ENCODE results near the gene HIP1R. TPM values are rescaled to one million over a fixed set of nuclear protein-coding genes. Genes with fewer than 3 reads are reported as not detected.
"Not testable (repeated sequence)": the region's sequence is repeated elsewhere in the genome, so short reads cannot be mapped to it uniquely, and the experiment has no call there.

Gene HIP1R
- total RNA-seq, 2 donors from 2014 or later, result 42.6 to 74.2 TPM

DNA sequence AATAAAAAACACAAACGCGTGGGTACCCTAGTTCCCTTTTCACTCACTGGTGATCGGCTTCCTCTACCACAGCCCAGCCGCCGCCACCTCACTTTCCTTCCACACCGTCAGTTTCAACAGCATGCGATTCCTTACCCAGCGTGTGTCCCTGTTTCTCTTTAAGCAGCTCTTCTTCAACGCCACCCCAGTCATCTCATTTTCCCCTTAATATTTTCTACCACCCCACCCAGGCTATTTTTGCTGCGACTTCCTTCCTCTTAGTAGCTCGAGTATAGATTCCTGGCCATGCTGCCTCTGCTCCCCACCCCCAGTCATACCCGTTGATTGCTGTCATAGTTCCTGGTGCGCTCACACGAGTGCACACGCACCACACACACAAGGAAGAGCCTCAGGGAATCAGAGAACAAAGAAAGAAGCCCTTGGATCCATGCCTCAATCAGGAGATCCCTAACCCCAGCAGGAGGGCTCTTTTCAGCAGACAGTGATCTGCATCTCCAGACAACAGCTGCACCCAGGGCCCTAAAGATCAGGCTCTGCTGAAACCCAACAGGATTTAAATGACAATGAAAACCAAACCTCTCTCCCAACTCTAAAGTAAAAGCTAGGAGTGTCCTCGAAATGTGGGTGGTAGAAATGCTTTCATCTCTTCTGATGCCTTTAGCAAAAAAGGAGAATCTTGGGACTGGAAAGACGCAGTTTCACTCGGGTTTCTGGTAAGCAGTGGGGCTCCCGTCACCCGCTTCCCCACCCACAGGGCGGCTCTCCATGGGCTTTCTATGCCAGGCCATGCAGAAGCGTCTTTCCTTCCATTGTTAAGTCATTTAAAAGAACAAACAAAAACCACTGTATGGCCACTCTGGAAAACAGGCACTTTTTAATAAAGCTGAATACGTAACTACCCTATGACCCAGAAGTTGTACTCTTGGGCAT is 36.9 kb downstream of the HIP1R start:
- no peaks in the 10 kb centered on the region for H3K27me3 ChIP-seq
- intact Hi-C loops (cut with DNase I), result no loop called here
- peak overlapping the region; percentile 17 for H3K4me3 ChIP-seq
- H3K27ac ChIP-seq, result peak overlapping the region; percentile 67
- H3K36me3 ChIP-seq, result peaks cover 6% of the 10 kb centered on the region
- TF ChIP-seq, protein P1, sequence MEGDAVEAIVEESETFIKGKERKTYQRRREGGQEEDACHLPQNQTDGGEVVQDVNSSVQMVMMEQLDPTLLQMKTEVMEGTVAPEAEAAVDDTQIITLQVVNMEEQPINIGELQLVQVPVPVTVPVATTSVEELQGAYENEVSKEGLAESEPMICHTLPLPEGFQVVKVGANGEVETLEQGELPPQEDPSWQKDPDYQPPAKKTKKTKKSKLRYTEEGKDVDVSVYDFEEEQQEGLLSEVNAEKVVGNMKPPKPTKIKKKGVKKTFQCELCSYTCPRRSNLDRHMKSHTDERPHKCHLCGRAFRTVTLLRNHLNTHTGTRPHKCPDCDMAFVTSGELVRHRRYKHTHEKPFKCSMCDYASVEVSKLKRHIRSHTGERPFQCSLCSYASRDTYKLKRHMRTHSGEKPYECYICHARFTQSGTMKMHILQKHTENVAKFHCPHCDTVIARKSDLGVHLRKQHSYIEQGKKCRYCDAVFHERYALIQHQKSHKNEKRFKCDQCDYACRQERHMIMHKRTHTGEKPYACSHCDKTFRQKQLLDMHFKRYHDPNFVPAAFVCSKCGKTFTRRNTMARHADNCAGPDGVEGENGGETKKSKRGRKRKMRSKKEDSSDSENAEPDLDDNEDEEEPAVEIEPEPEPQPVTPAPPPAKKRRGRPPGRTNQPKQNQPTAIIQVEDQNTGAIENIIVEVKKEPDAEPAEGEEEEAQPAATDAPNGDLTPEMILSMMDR (IDR thresholded peaks at IDR 0.05), result no peak
- no peaks in the 10 kb centered on the region for H3K9me3 ChIP-seq
- H3K9ac ChIP-seq (ENCODE audit: low read depth in 2 of 2, low read length in 2 of 2), result peak overlapping the region; percentile 61 to 94
- peak; percentile 86 for DNase-seq
- H3K4me1 ChIP-seq, result peaks cover 48% of the 10 kb centered on the region

DNA sequence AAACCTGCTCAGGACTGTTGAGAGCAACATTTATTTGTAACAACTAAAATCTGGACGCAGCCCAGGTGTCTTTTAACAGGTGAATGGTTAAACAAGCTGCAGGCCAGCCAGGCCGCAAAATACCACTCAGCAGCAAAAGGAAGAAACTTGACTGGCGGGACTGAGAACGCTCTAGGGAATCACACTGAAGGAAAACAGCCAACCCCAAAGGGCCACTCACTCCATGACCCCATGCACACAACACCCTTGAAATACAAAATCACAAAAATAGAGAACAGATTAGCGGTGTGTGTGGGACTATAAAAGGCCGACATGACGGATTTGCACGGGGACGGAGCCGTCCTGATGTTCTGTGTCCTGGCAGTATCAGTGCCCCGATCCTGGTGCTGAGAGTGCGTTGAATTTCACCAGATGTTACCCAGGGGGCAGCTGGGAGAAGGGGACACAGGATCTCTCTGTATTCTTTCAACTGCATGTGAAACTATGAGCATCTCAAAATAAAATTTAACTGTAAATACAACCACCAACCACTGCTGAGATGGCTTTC is 37.6 kb downstream of the HIP1R start:
- DNase-seq, result no peak

DNA sequence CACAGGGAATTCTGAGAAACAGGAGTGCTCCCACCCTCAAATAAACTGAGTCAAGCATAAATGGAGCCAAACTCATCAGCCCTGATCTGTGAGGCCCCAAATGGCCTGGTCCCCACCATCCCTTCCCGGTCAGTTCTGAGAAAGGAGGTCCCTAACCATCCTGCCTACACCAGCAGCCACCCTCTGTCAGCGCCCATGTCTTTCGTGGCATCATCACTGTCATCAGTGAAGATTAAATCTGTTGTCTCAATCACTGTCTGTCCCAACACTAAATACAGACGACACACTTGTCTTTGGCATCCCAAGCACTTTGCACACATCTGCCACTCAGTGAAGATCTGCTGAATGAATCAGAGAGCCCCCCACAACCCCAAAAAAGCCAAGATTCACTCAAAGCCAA is 38.3 kb downstream of the HIP1R start:
- peaks cover 6% of the 10 kb centered on the region for H3K36me3 ChIP-seq
- H3K27ac ChIP-seq, result peak overlapping the region; percentile 67
- no peaks in the 10 kb centered on the region for H3K9me3 ChIP-seq
- peak overlapping the region in 1 of 2 donors; percentile 94 for H3K9ac ChIP-seq (ENCODE audit: low read depth in 2 of 2, low read length in 2 of 2)
- no peak overlapping the region for H3K4me3 ChIP-seq
- no peaks in the 10 kb centered on the region for H3K27me3 ChIP-seq
- no peak for DNase-seq
- intact Hi-C loops (cut with DNase I), result no loop called here
- peaks cover 38% of the 10 kb centered on the region for H3K4me1 ChIP-seq
- TF ChIP-seq, protein P1 (IDR thresholded peaks at IDR 0.05), result no peak

More for the DNA sequence above, 37.6 kb downstream of the HIP1R start:
- TF ChIP-seq, protein P1 (IDR thresholded peaks at IDR 0.05), result no peak
- H3K36me3 ChIP-seq, result peaks cover 6% of the 10 kb centered on the region
- H3K9ac ChIP-seq (ENCODE audit: low read depth in 2 of 2, low read length in 2 of 2), result peak overlapping the region; percentile 47 to 94
- peak overlapping the region; percentile 67 for H3K27ac ChIP-seq
- H3K9me3 ChIP-seq, result no peaks in the 10 kb centered on the region
- H3K4me3 ChIP-seq, result no peak overlapping the region
- intact Hi-C loops (cut with DNase I), result no loop called here
- peaks cover 45% of the 10 kb centered on the region for H3K4me1 ChIP-seq
- no peaks in the 10 kb centered on the region for H3K27me3 ChIP-seq

DNA sequence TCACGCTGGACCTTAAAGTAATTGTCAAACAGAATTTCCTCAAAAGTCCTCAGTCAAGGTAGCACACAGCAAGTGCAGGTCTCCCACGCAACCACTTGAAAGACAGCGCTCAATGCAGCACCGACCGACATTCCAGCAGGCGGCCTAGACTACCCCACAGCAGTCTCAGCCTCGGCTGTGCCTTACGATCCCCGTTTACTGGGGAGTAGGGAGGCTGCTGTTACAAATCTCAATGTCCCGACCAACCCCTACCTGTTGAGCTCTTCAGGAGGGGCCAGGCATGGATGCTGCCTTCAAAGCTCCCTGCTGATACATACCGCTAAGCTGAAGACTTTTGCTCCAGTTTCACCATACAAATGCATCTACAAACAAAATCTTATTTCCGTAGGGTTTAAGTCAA is 38.8 kb downstream of the HIP1R start:
- H3K27ac ChIP-seq, result peak overlapping the region; percentile 67
- no peak for DNase-seq
- H3K9me3 ChIP-seq, result no peaks in the 10 kb centered on the region
- TF ChIP-seq, protein P1 (IDR thresholded peaks at IDR 0.05), result no peak
- peaks cover 6% of the 10 kb centered on the region for H3K36me3 ChIP-seq
- H3K9ac ChIP-seq (ENCODE audit: low read depth in 2 of 2, low read length in 2 of 2), result peak overlapping the region in 1 of 2 donors; percentile 94
- H3K4me3 ChIP-seq, result no peak overlapping the region
- peaks cover 33% of the 10 kb centered on the region for H3K4me1 ChIP-seq
- intact Hi-C loops (cut with DNase I), result no loop called here
- no peaks in the 10 kb centered on the region for H3K27me3 ChIP-seq

DNA sequence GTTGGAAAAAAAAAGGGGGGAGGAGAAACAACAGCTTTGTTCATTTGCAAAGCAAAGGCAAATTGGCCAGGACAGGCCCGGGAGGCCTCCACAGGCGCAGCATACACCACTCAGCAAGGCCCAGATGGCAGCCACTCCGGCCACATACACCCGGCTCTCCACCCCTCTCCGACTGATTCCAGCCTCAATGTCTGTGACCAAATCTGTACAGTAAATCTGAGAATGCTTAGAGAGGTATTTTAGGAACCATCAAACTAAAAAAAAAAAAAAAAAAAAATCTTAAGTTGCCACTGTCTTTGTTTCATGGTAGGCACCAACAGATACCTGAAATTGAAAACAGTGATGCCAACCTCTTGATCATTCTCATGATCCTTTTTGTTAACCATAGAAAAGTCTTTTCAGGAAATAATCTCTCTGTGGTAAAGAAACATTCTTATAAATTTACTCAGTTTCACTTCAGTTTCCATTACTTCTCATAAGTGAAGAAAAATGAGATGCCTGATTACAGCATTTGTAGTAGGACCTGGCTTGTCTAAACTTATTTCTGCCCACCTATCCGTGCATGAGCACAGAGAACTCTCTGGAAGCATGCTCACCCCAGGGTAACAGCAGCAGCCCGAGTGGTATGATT is 40.4 kb downstream of the HIP1R start:
- intact Hi-C loops (cut with DNase I), result no loop called here

DNA sequence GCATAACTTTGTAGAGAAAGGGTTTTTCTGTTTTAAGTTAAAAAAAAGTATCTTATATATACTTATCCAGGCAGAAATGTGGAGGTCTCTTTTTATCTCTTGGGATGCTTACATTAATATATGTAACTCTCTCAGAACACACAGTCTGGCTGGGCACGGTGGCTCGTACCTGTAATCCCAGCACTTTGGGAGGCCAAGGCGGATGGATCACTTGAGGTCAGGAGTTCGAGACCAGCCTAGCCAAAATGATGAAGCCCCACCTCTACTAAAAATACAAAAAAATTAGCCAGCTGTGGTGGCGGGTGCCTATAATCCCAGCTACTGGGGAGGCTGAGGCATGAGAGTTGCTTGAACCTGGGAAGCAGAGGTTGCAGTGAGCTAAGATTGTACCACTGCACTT is 41.0 kb downstream of the HIP1R start:
- H3K4me1 ChIP-seq, result peaks cover 35% of the 10 kb centered on the region
- H3K36me3 ChIP-seq; H3K27me3 ChIP-seq; H3K27ac ChIP-seq; H3K4me3 ChIP-seq; H3K9me3 ChIP-seq; H3K9ac ChIP-seq (ENCODE audit: low read depth in 2 of 2, low read length in 2 of 2); DNase-seq; intact Hi-C loops (cut with DNase I): not testable (repeated sequence)

More for the DNA sequence above, 40.4 kb downstream of the HIP1R start:
- H3K9me3 ChIP-seq, result no peaks in the 10 kb centered on the region
- TF ChIP-seq, protein P1 (IDR thresholded peaks at IDR 0.05), result no peak
- no peaks in the 10 kb centered on the region for H3K27me3 ChIP-seq
- H3K27ac ChIP-seq, result no peak overlapping the region
- no peak for DNase-seq
- no peak overlapping the region for H3K9ac ChIP-seq (ENCODE audit: low read depth in 2 of 2, low read length in 2 of 2)
- H3K4me1 ChIP-seq, result peaks cover 34% of the 10 kb centered on the region
- H3K36me3 ChIP-seq, result no peaks in the 10 kb centered on the region
- H3K4me3 ChIP-seq, result no peak overlapping the region
